GM21526 (cell line): ENCODE measurements around the gene NEK10.
A peak's percentile ranks its signal among the peaks of the same experiment; 100 is the strongest.

Experiments
- ATAC-seq: cut with Tn5 transposase; IDR thresholded peaks from one replicate; pipeline ENCODE4 v1.9.1; 2021; ENCODE audit warnings: moderate library complexity; ENCODE audit not compliant: unreplicated experiment, low FRiP score

NEK10 gene

DNA sequence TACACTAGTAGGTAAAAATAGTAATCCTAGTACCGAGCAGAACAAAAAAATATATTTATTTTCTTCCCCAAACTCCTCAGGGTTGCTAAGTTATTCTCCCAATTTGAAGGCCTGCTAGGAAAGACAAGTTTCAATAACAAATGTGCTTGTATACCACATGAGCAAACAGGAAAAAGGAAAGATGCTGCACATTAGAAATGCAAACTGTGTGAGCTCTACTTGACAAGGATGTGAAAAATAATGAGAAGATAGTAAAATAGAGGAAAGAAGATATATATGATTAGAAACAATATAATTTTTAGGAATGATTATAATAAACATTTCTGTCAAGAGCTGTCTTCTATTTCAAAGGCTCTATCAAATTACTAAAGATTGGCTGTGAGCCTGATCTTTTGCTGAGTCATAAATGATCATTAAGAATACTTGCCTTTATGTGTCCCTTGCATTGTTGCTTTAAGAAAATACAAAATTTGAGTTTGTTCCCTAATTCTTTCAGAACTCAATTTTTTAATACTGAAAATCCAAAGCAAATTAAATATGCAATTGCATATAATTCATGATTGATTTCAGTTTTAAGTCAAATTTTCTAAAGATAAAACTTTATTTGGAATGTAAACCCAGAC is 174.2 kb downstream of the NEK10 start:
- no peak for ATAC-seq

DNA sequence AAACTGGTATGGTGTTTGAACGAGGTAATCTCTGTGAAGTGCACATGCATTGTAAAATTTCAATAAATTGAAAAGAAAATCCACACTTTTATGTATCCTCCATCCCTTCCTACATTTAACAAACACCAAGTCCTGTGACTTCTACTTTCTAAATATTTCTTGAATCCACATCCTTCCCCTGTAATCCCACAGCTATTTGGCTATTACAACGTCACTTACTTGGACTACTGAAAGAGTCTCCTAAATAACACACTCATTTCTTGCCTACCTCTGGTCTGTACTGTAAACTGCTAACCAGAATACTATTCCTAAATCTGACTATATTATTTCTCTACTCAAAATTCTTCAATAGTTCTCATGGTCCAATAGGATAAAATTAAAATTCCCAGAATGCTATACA is 176.1 kb downstream of the NEK10 start:
- no peak for ATAC-seq

DNA sequence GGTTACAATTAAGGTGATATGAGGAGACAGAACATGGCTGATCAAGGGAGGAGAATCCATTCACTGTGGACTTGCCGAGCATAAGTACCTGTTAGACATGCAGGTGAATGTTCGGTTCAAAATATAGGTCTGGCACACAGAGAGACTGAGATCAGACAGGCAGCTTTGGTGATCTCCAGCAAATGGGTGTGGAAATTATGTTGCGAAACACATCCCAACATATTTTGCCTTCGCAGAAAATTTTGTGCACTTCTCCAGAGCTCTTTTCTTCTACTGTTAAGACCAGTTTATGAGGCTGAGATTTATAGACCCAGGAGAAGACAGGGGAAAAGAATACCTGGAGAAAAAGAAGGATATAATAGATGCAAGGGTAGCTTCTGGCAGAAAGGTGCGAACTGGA is 183.2 kb downstream of the NEK10 start:
- no peak for ATAC-seq

DNA sequence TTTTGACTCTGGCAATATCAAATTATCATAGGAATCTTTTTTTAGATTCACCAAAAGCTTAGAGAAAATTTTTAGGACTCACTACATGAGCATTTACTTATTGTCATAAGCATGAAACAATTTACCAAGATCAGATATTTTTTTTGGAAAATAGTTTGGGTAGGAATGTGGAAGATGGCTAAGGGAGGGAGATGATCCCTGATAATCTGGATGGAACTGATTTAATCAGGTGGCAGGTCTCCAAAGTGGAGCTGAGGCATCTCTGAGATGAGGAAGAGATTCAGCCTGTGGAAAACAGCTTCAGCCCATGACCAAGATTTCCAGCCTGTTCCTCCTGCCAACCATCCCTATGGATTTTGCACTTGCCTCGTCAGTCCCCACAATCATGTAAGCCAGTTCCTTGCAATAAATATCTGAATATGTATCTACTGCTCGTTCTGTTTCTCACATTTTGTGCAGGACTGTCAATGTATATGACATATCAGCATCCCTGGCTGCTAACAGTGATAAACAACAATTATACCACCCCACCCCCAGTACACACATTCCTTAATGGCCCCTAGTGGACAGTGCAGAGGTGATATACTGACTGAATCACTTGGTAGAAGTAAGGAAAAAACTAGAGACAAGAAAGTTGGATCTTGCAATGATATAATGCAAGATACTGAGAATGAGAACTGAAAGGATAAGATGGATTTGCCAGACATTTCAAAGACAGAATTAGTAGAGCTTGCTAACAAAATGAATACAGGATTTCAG is 183.8 kb downstream of the NEK10 start:
- no peak for ATAC-seq

DNA sequence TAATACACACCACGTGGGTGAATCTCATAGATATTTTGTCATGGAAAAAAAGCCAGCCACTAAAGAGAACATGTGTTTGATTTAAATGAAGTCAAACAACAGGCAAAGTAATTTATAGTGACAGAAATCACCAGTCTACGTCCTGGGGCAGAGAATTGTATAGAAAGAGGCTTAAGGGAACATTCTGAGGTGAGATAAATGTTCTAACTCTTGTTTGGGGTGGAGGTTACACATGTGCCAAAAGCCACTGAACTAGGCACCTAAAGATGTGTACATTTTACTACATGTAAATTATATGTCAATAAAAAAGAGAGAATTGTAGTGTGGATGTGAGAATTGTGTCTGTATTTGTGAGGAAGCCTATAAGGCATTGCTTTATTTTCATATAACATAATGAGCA is 184.9 kb downstream of the NEK10 start:
- no peak for ATAC-seq

DNA sequence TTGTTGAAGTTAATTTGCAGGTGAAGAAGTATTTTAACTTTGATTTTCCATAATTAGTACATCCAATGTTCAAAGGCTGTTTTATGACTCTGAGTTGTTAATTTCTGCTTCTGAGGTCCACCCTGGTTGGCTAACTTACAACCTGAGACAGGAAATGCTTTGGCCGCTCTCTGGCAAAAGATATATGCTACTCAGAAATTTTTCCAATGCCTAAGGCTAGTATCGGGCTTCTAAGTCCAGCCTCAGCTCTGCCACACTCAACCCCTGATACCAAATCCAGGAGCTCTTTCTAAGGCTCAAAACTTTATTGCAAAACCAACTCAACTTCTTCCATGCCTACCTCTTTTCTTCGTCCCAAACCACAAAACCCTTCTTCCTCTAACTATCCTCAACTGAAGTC is 192.9 kb downstream of the NEK10 start:
- no peak for ATAC-seq

DNA sequence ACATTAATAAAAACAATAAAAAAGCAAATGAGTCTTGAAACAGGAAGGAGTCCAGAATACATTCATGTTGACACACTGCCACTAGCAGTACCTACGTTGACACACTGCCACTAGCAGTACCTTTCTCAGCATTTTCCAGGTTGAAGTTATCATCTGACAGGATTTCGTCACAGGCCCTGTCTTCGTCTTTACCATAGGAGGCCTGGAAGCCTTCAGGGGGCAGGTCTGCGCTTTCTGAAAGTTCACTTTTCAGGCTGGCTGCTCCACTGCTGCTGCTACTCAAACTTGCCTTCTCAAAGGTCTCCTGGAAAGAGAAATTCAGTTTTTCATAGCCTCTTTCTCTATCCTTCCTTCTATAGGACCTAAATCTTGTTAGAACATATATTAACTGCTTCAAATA is 194.7 kb downstream of the NEK10 start:
- no peak for ATAC-seq

DNA sequence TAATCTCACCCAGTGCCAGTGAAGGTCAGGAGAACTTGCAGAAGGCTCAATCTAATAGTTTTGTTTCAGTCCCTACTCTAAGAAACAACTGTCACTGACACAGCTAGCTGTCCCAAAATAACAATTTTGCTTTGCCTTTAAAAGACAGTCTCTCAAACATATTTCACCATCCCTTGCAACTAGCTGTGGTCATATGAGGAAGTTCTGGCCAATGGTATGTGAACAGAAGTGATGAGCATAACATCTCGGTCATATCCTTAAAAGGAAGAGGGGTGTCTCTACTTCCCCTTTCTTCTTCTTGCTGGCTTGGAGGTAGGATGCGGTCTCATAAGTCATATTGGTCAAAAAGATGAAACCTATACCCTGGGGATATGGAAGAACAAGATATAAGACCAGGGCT is 198.1 kb downstream of the NEK10 start:
- ATAC-seq = peak; percentile 99

DNA sequence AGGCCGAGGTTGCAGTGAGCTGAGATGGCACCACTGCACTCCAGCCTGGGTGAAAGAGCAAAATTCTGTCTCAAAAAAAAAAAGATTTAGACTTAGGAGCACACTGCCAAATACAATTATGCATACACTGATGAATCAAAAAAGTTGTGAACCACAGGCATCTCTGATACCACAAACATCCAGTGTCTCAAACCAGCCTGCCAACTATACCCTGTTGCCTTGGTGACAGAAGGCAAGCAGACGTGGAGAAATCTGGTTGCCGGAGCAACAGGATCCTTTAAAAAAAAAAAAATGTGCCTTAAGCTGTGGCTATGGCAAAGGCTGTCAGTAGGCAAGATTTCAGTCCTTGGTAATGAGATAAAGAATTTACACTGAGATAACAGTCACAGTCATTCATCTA is 202.3 kb downstream of the NEK10 start:
- ATAC-seq = no peak

DNA sequence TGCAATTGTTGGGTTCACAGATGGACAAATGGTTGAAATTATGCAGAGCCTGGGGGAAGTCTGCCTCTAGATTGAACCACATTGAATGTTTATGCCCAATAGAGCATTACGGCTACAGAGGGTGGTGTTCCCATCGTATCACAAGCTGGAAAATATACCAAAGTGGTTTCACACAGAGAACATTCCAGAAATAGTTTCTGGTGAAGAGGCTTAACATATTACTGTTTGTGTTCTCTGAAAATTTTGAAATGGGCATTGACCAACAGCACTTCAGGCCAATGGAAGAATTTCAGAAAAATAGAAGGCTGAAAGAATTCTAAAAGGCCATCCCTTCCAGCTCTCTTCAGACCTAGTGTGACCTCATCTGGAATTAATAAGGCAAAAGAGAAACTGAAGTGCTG is 203.9 kb downstream of the NEK10 start:
- no peak for ATAC-seq

DNA sequence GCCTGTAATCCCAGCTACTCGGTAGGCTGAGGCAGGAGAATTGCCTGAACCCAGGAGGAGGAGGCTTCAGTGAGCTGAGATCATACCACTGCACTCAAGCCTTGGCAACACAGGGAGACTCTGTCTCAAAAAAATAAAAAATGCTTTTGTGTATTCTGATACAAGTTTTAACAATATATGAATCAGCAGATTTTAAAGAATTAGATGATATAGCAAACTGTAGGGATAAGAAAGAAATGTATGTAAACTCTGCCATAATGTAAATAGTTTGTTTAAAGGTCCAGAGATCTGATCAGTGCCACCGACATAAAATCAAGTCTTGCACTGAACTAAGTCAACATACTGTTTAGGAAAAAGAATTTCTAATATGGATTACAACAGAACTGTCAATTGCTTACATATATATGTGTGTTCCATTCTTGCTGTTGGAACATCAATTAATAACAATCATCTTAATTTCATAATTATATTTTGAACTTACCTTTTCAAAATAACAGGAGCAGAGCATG is 208.3 kb downstream of the NEK10 start:
- no peak for ATAC-seq

DNA sequence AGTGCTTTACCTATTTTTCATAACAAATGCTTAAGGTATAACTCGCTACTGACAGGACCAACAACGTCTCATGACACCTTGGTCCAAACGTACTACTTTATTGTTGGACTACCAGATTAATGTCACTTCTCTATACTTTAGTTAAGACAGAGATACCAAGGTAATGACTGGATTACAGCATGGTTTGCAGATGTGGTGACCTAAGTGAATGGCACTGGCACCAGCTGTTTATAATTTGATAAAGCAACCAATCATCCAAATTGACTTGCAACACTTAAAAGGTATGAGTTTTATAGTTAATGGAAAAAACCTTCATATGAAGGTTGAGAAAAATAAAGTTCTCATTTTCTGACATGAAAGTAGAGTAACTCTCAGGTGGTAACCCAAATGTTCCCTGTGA is 209.0 kb downstream of the NEK10 start:
- ATAC-seq = no peak

DNA sequence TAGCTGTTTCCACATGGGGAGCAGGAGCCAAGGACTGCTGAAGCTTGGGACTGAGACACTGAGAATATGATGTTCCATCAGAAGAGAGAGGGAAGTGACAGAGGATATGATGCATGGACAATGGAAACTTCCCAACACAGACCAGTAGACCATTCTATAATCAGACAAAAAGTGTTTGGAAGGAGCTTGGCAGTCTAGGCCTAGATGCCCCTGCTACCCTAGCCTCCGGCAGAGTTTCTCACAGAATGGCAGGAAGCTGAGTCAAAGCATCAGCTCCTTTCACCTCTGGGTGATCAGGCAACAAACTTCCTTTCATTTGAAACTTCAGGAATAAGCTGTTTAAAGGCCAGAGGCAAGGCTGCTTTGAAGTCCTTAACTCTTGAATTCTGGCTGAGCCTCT is 222.0 kb downstream of the NEK10 start:
- ATAC-seq = no peak

DNA sequence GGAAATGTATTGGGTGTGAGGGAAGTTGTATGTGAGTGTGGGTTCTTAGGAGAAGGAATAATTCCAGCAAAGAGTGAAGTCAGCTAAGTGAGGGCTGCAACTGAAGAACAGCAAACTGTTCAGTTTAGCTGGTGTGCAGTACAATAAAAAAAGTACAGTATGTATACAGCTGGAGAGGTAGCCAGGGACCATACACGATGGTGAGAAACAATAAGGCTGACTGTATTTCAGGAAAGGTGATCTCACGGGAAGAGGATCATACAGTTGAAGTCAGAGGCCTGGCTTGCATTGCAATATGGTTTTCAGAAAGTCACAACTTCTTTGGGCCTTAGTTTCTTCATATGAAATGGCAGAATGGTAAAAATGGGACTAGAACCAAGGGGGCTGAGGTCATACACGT is 222.4 kb downstream of the NEK10 start:
- ATAC-seq = no peak

DNA sequence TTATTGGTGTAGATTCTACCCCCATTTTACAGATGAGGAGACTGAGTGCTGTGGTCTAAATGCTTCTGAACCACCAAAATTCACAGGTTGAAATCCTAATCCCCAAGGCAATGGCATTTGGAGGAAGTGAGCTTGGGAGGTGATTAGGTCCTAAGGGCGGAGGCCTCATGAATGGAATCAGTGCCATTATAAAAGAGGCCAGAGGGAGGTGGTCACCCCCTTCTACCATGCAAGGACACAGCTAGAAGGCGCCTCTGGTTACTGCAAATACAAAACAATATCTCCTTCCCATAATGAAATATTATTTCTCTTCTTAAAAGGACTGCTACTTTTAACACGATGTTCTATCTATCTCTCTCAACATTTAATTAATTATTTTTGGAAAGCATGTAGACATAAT is 223.5 kb downstream of the NEK10 start:
- no peak for ATAC-seq

DNA sequence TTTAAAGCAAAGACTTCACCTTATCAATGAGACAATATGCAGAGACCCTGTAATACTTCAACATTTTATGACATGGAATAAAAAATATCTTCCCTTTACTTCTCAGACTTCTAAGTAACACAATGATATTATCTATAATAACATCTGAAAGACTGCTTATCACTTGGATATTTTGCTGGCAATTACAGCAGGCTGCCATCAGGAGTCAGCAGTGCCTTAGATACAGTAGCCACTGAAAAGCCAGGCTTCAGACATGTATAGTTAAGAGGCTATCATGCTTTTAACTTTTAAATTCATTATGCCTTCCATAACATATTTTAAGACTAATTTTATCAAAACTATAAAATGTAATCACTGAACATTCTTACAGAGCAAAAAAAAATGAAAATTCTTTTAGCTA is 227.5 kb downstream of the NEK10 start:
- no peak for ATAC-seq

DNA sequence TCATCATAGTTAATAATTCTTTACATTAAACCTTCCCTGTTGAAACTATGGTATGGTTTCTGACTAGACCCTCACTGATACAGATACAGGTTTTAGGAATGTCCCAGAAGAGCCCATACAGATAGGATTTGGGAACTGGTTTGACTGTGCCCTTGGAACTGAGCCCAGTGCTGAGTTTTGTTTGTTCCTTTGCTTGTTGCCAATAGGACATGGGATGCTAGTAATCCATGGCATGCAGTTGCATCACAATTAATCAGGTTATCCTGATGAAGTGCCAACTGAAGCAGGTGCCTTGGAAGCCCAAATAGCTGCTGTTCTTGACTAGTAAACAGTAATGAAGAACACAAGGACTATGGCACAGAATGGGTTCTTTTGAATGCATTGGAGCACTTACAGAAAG is 230.6 kb downstream of the NEK10 start:
- no peak for ATAC-seq

DNA sequence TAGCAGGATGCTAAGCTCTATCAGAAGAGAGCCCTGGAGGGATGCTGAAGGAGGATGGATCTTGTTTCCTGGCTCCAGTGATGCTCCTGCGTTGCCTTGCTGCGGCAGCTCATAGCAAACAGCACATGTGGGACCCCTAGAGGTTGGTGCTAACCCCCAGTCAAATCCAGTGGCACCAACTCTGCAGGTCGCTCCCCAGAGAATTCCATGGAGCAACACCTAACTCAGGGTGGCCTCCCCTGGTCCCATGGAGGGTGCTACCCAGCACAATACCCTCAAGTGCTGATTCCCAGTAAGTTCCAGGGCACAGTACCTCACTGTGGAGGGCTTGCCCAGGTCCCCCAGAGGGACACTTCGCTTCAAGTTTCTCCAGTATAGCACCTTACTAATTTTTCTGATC is 231.2 kb downstream of the NEK10 start:
- ATAC-seq = no peak

DNA sequence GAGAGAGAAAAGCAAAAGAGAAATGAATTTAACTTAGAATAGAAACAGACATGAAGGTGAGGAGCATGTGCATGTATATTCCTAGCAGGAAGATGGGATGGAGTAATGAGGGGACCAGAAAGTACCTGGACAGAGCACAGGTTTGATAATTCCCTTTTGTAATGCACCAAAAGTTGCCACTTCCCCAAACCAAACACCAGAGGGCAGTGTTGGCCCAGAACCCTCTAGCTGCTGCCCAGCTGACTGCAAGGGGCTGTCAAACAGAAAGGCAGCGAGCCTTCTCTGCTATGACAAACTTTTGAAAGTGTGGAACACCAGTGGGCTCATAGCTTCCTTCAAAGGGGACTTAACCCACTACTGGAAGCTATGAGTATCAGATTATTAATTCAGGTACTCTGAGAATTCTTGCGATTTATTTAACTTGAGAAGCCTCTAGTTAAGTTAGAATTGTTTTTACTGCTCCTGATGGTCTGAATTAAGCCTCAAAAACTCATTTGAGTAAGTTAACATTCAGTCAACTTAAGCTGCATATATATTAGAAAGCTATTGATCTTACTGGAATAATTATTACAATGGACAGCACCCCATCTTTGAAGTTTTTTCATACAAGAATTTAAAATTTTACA is 234.9 kb downstream of the NEK10 start:
- ATAC-seq = peak; percentile 96

DNA sequence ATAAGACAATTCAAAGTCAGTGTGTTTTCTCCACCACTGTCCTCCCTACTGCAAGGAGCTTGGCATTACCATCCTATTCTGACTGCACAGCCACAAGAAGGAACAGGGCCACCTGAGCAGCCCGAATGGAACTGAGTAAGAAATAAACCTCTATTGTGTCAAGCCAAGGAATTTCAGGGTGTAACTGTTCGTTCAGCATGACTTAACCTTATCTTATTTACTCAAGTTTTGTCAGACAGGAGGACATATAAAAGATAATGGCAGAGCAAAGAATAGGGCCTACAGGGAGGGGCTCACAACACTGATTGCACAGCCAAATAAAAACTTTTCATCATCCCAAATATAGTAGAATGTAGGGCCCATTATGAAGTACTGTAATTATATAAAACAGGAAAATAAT is 236.1 kb downstream of the NEK10 start:
- no peak for ATAC-seq

DNA sequence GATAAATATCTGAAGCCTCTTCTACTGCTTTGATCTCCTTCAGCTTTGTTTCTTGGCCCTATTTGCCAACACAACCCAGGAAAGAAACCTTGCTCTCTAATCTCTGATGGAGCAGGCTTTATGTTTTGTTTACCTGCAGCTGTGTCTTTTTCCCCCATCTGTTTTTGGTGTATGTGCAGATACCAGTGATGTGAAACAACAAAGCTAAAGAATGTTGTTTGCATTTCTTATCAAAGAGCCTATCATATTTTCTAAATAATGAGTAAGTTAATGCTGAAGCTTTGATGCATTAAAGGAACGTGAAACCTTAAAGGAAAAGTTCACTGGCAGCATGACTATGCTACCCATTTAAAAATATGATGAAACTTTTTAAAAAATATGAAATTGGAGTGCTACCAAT is 238.4 kb downstream of the NEK10 start:
- ATAC-seq = no peak

DNA sequence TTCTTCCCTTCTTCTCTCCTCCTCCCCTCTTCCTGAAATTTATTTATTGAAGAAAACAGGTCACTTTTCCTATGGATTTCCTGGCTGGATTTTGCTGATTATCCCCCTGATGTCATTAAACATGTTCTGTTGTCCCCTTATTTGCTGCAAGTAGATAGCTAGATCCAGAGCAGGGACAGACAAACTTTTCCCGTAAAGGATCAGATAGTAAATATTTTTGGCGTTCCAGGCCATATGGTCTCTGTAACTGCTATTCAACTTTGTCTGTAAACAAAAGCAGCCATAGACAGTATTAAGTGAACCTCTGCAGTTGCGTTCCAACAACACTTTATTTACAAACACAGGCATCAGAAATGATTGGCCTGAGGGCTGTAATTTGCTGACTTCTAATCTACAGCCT is 241.3 kb downstream of the NEK10 start:
- no peak for ATAC-seq
